ENCODE data around the gene PLCB3.
A peak's percentile ranks its signal among the peaks of the same experiment; 100 is the strongest.

PLCB3 gene

GRCh38 chr11:64252003-64252872 lies 908 bp downstream of the PLCB3 start:
- peak; percentile 45 for DNase-seq

GRCh38 chr11:64253043-64253442 lies 1.7 kb downstream of the PLCB3 start:
- no peak for DNase-seq

- DNase-seq = no peak
Observed at GRCh38 chr11:64253481-64253880, 2.2 kb downstream of the PLCB3 start.

- no peak for DNase-seq
Observed at GRCh38 chr11:64254326-64254725, 3.0 kb downstream of the PLCB3 start.

- no peak for DNase-seq
Observed at GRCh38 chr11:64255135-64256128, 4.1 kb downstream of the PLCB3 start.

- no peak for DNase-seq
Observed at GRCh38 chr11:64256300-64256699, 5.0 kb downstream of the PLCB3 start.

GRCh38 chr11:64258356-64258755 lies 7.0 kb downstream of the PLCB3 start:
- no peak for DNase-seq

GRCh38 chr11:64258946-64259532 lies 7.7 kb downstream of the PLCB3 start:
- no peak for DNase-seq

- no peak for DNase-seq
Observed at GRCh38 chr11:64259533-64260067, 8.3 kb downstream of the PLCB3 start.

- no peak for DNase-seq
Observed at GRCh38 chr11:64260147-64260708, 8.9 kb downstream of the PLCB3 start.

- DNase-seq = no peak
Observed at GRCh38 chr11:64261556-64262080, 10.3 kb downstream of the PLCB3 start.

GRCh38 chr11:64262271-64263002 lies 11.1 kb downstream of the PLCB3 start:
- DNase-seq = no peak

- DNase-seq = no peak
Observed at GRCh38 chr11:64263021-64263946, 12.0 kb downstream of the PLCB3 start.

GRCh38 chr11:64263947-64264317 lies 12.6 kb downstream of the PLCB3 start:
- no peak for DNase-seq

- no peak for DNase-seq
Observed at GRCh38 chr11:64264371-64264852, 13.1 kb downstream of the PLCB3 start.

- no peak for DNase-seq
Observed at GRCh38 chr11:64265176-64266160, 14.1 kb downstream of the PLCB3 start.

- DNase-seq = no peak
Observed at GRCh38 chr11:64266339-64266738, 15.0 kb downstream of the PLCB3 start.

GRCh38 chr11:64267207-64267945 lies 16.0 kb downstream of the PLCB3 start:
- DNase-seq = peak; percentile 78

Measured in DMS79 treated with DMSO at 0.1 percent for 48 hours (cell line).